ENCODE measurements around the gene DPF3.

The DPF3 gene

GRCh38 chr14:72745546-72745945, 148.4 kb downstream of the DPF3 start:
- no peak overlapping the region for H3K4me3 ChIP-seq (ENCODE audit: low read length)
- no peak for TF ChIP-seq CTCF (conservative IDR thresholded peaks at IDR 0.05; ENCODE audit: low read depth, low read length)
- no peak for DNase-seq (ENCODE audit: low read depth)

- DNase-seq (ENCODE audit: low read depth), result no peak
- H3K4me3 ChIP-seq (ENCODE audit: low read length), result no peak overlapping the region
- TF ChIP-seq CTCF (conservative IDR thresholded peaks at IDR 0.05; ENCODE audit: low read depth, low read length), result no peak
Observed at GRCh38 chr14:72744416-72745120, 149.3 kb downstream of the DPF3 start.

- no peak overlapping the region for H3K4me3 ChIP-seq (ENCODE audit: low read length)
- DNase-seq (ENCODE audit: low read depth), result no peak
- TF ChIP-seq CTCF (conservative IDR thresholded peaks at IDR 0.05; ENCODE audit: low read depth, low read length), result no peak
Observed at GRCh38 chr14:72743626-72744025, 150.3 kb downstream of the DPF3 start.

- TF ChIP-seq CTCF (conservative IDR thresholded peaks at IDR 0.05; ENCODE audit: low read depth, low read length), result no peak
- H3K4me3 ChIP-seq (ENCODE audit: low read length), result no peak overlapping the region
- DNase-seq (ENCODE audit: low read depth), result no peak
Observed at GRCh38 chr14:72742838-72743195, 151.1 kb downstream of the DPF3 start.

GRCh38 chr14:72742118-72742837, 151.6 kb downstream of the DPF3 start:
- no peak for DNase-seq (ENCODE audit: low read depth)
- no peak overlapping the region for H3K4me3 ChIP-seq (ENCODE audit: low read length)
- TF ChIP-seq CTCF (conservative IDR thresholded peaks at IDR 0.05; ENCODE audit: low read depth, low read length), result no peak

- TF ChIP-seq CTCF (conservative IDR thresholded peaks at IDR 0.05; ENCODE audit: low read depth, low read length), result no peak
- no peak for DNase-seq (ENCODE audit: low read depth)
- H3K4me3 ChIP-seq (ENCODE audit: low read length), result no peak overlapping the region
Observed at GRCh38 chr14:72741826-72742117, 152.1 kb downstream of the DPF3 start.
